ENCODE measurements around the gene MACROH2A2. TPM values are rescaled to one million over a fixed set of nuclear protein-coding genes. Genes with fewer than 3 reads are reported as not detected.
A peak's percentile ranks its signal among the peaks of the same experiment; 100 is the strongest.

Gene MACROH2A2
- total RNA-seq, 4 donors from 2014 or later, result 6.2 to 17.8 (median 15.4) TPM

DNA sequence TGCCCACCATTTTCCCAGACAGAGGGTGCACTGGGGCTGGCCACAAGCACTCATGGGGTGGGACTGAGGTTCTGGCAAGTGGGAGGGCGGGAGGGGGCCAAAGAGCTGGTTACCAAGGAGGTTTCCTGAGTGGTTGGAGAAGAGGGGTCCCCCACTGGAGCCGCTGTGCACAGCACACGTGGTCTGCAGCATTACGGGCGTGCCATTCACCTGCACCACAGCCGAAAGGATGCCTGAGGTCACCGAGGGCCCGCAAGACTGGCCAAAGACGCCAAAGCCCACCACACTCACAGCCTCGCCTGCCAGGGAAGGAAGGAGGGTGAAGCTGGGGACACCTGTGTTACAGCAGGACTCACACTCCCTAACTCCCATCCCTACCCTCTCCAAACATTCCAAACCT lies 89.9 kb downstream of the MACROH2A2 start:
- TF ChIP-seq POLR2A (IDR thresholded peaks at IDR 0.05; ENCODE audit: low read depth) (no peak), EP300 (IDR thresholded peaks at IDR 0.05) (no peak), POLR2AphosphoS5 (IDR thresholded peaks at IDR 0.05) (no peak)
- TF ChIP-seq, protein P1, sequence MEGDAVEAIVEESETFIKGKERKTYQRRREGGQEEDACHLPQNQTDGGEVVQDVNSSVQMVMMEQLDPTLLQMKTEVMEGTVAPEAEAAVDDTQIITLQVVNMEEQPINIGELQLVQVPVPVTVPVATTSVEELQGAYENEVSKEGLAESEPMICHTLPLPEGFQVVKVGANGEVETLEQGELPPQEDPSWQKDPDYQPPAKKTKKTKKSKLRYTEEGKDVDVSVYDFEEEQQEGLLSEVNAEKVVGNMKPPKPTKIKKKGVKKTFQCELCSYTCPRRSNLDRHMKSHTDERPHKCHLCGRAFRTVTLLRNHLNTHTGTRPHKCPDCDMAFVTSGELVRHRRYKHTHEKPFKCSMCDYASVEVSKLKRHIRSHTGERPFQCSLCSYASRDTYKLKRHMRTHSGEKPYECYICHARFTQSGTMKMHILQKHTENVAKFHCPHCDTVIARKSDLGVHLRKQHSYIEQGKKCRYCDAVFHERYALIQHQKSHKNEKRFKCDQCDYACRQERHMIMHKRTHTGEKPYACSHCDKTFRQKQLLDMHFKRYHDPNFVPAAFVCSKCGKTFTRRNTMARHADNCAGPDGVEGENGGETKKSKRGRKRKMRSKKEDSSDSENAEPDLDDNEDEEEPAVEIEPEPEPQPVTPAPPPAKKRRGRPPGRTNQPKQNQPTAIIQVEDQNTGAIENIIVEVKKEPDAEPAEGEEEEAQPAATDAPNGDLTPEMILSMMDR (IDR thresholded peaks at IDR 0.05), result no peak
- no peaks in the 10 kb centered on the region for H3K9me3 ChIP-seq
- H3K27ac ChIP-seq (replicated peaks in 1 of 4), result no peak overlapping the region
- H3K4me1 ChIP-seq, result peaks cover 18 to 31% (median 24%) of the 10 kb centered on the region in 4 donors
- WGBS, result 93% methylated on average over 3 of the region's 10 CpGs
- DNase-seq (ENCODE audit: extremely low spot score), result no peak
- peaks cover 9 to 20% (median 17%) of the 10 kb centered on the region in 4 donors for H3K36me3 ChIP-seq
- H3K27me3 ChIP-seq, result no peaks in the 10 kb centered on the region
- H3K4me3 ChIP-seq, result no peak overlapping the region
- intact Hi-C loops (cut with DNase I), result no loop called here

DNA sequence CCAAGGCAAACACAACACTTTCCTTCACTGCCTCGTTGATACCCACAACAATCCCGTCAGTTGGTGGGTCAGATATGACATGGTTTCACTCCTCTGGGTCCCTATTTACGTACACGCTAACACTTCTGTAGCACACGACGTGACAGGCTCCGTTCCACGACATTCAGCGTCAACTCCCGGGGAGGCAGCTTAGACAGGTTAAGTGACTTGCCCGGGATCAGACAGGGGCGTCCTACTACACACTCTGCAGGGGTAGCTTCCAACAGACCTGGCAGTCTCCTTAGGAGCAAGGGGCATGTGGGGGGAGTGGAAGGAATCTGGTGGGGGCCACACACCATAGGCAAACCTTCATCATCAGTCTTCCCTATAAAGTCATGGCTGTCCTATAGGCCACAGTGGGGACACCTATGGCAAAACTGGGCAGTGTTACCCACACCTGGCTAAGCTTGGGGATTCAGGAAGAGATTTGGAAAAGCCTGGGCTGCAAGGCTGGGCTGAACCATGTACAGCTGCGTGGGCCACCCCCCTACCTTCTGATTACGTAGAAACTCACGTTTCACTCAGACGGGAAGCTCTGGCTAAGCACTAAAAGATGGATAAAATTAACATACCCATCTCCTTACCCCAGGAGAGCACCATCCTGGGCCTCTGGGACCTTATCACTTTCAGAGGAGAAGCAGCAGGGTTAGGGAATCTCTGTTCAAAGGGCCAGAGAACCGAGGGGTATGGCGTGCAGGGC lies 91.9 kb downstream of the MACROH2A2 start:
- no peak for DNase-seq (ENCODE audit: extremely low spot score)
- Histone ChIP-seq H3K4me1 (peaks cover 19 to 33% (median 26%) of the 10 kb centered on the region in 4 donors), H3K4me3 (peak overlapping the region; percentile 69 to 93 (median 76)), H3K27ac (replicated peaks in 1 of 4) (peak overlapping the region; percentile 87 to 97 (median 88)), H3K9me3 (no peaks in the 10 kb centered on the region), H3K27me3 (no peaks in the 10 kb centered on the region), H3K36me3 (peaks cover 3 to 22% (median 9%) of the 10 kb centered on the region in 4 donors)
- intact Hi-C loops (cut with DNase I), result loop anchor here (2.0 kb wide), 1 partner anchor 28 kb away; no protein-coding TSS in a partner anchor
- 74% methylated on average over 16 of the region's 18 CpGs for WGBS
- no peak for TF ChIP-seq EP300 (IDR thresholded peaks at IDR 0.05)

DNA sequence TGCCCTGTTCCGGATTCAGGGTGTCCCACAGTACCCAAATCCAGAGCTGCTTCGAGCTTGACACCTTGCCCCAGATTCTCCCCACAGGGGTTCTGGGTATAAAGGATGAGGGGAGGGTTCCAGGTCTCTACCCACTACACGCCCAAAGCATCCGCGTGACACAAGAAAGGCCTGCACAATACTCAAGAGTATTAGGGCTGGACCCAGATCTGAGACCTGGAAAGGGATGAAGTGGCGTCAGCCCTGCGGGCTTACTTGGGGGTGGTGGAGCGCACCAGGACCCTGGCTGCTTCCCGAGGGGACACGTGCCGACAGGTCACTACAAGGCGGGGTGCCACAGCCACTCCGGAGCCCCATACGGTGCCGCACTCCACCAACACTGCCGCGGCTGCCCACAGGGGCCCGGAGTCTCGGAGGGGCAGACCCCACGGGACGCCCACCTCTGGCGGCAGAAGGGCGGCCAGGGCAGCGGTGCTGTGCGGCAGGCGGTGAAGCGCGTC lies 92.6 kb downstream of the MACROH2A2 start:
- intact Hi-C loops (cut with DNase I), result loop anchor here (2.0 kb wide), 1 partner anchor 28 kb away; no protein-coding TSS in a partner anchor
- Histone ChIP-seq H3K36me3 (peaks cover 0 to 21% (median 10%) of the 10 kb centered on the region in 4 donors), H3K9me3 (no peaks in the 10 kb centered on the region), H3K4me1 (peaks cover 19 to 33% (median 26%) of the 10 kb centered on the region in 4 donors), H3K4me3 (peak overlapping the region; percentile 69 to 93 (median 76)), H3K27me3 (no peaks in the 10 kb centered on the region), H3K27ac (replicated peaks in 1 of 4) (peak overlapping the region; percentile 87 to 97 (median 88))
- WGBS, result 15% methylated on average over 18 of the region's 28 CpGs
- no peak for DNase-seq (ENCODE audit: extremely low spot score)
- TF ChIP-seq, protein P1 (IDR thresholded peaks at IDR 0.05), result no peak
- TF ChIP-seq EP300 (IDR thresholded peaks at IDR 0.05), result no peak
- no peak for TF ChIP-seq POLR2AphosphoS5 (IDR thresholded peaks at IDR 0.05)
- no peak for TF ChIP-seq POLR2A (IDR thresholded peaks at IDR 0.05; ENCODE audit: low read depth)

DNA sequence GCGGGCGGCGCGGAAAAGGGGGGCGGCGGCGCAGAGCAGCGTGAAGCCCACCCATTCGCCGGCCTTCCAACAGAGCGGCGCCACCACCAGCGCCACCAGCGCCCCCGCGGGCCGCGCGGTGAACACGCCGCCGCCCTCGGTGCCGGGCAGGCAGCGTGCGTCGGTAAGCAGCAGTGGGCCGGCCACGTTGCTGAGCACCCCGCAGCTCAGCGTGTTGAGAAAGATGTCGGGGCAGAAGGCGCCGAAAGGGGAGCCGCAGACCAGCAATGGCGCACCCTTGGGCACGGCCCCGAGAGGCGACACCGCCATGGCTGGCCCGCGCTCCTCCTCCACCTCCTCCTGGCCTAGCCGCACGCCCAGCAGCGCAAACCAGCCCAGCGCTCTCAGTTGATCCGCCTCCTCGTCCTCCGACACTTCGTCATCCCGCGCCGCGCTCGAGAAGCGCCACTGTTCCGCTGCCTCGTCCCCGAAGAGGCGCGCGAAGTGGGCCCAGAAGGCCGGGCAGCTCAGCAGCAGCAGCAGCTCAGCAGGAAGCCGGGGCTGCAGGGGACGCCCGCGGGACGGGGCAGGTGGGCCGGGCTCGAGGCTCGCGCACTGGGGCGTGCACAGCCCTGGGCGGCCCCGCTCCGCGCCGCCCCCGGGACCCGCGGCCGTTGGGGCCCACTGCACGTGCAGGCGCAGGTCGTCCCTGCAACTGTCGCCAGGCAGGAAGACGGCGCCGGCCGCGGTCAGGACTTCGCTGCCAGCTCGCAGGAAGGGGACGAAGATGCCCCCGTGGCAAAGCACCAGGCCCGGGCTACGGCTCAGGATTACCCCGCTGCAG lies 93.2 kb downstream of the MACROH2A2 start:
- peaks cover 19 to 33% (median 26%) of the 10 kb centered on the region in 4 donors for H3K4me1 ChIP-seq
- TF ChIP-seq, protein P1 (IDR thresholded peaks at IDR 0.05), result peak; percentile 48 to 72 (median 48)
- no peak for TF ChIP-seq EP300 (IDR thresholded peaks at IDR 0.05)
- TF ChIP-seq POLR2AphosphoS5 (IDR thresholded peaks at IDR 0.05), result peak in 1 of 2 donors; percentile 44
- DNase-seq (ENCODE audit: extremely low spot score), result no peak
- no peaks in the 10 kb centered on the region for H3K27me3 ChIP-seq
- no peaks in the 10 kb centered on the region for H3K9me3 ChIP-seq
- 0% methylated on average over 24 of the region's 98 CpGs for WGBS
- H3K36me3 ChIP-seq, result peaks cover 0 to 27% (median 13%) of the 10 kb centered on the region in 4 donors
- H3K27ac ChIP-seq (replicated peaks in 1 of 4), result peak overlapping the region; percentile 87 to 97 (median 88)
- intact Hi-C loops (cut with DNase I), result loop anchor here (2.0 kb wide), 1 partner anchor 29 kb away; no protein-coding TSS in a partner anchor
- H3K4me3 ChIP-seq, result peak overlapping the region; percentile 69 to 93 (median 76)

Measured in esophagus muscularis mucosa (tissue), 4 donors.